Measurements from ENCODE around the gene GGCT. TPM values are rescaled to one million over a fixed set of nuclear protein-coding genes. Genes with fewer than 3 reads are reported as not detected.
"Not testable (repeated sequence)": the region's sequence is repeated elsewhere in the genome, so short reads cannot be mapped to it uniquely, and the experiment has no call there.

The GGCT gene
- total RNA-seq, 1 donor from 2014 or later, result 12.5 TPM

DNA sequence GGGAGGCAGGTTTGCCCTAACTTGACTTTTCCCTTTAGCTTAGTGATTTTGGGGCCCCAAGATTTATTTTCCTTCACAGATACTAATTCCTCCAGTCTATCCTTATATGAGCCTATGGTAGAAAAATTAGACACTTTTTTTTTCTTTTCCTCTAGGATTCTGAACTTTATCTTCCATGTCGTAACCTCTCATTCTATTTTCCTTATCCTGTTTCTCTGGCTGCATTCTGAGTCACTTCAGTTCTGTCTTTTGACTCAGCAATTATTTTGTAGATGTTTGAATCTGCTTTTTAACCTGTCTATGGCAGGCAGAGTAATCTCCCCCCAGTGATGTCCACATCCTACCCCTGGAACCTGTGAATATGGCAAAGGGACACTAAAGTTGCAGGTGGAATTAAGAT, 19.0 kb downstream of the GGCT start:
- H3K4me3 ChIP-seq (ENCODE audit: low read length in 3 of 3), result no peak overlapping the region
- no peaks in the 10 kb centered on the region for H3K27me3 ChIP-seq (ENCODE audit: control insufficient read depth in 3 of 3, insufficient read depth in 3 of 3, low read length in 3 of 3)
- no peaks in the 10 kb centered on the region for H3K36me3 ChIP-seq (ENCODE audit: control insufficient read depth in 3 of 3, insufficient read depth in 3 of 3, low read length in 3 of 3)
- no peak overlapping the region for H3K27ac ChIP-seq (ENCODE audit: low read depth, low read length)
- no peak overlapping the region for H3K9ac ChIP-seq (ENCODE audit: low read depth in 1 of 3, low read length in 3 of 3)
- no peaks in the 10 kb centered on the region for H3K4me1 ChIP-seq (ENCODE audit: control insufficient read depth in 3 of 3, insufficient read depth in 3 of 3, low read length in 3 of 3)
- no peaks in the 10 kb centered on the region for H3K9me3 ChIP-seq (ENCODE audit: control insufficient read depth in 3 of 3, low read length in 3 of 3)

DNA sequence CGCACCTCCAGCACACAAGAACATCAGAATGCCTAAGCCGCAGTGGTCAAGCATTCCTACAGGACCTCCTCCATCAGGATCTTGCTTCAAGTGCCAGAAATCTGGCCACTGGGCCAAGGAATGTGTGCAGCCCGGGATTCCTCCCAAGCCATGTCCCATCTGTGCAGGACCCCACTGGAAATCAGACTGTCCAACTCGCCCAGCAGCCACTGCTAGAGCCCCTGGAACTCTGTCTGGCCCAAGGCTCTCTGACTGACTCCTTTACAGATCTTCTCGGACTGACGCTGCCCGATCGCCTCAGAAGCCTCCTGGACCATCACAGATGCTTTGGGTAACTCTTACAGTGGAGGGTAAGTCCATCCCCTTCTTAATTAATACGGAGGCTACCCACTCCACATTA, 23.2 kb downstream of the GGCT start:
- H3K9ac ChIP-seq (ENCODE audit: low read depth in 1 of 3, low read length in 3 of 3); H3K9me3 ChIP-seq (ENCODE audit: control insufficient read depth in 3 of 3, low read length in 3 of 3); H3K27ac ChIP-seq (ENCODE audit: low read depth, low read length): not testable (repeated sequence)

DNA sequence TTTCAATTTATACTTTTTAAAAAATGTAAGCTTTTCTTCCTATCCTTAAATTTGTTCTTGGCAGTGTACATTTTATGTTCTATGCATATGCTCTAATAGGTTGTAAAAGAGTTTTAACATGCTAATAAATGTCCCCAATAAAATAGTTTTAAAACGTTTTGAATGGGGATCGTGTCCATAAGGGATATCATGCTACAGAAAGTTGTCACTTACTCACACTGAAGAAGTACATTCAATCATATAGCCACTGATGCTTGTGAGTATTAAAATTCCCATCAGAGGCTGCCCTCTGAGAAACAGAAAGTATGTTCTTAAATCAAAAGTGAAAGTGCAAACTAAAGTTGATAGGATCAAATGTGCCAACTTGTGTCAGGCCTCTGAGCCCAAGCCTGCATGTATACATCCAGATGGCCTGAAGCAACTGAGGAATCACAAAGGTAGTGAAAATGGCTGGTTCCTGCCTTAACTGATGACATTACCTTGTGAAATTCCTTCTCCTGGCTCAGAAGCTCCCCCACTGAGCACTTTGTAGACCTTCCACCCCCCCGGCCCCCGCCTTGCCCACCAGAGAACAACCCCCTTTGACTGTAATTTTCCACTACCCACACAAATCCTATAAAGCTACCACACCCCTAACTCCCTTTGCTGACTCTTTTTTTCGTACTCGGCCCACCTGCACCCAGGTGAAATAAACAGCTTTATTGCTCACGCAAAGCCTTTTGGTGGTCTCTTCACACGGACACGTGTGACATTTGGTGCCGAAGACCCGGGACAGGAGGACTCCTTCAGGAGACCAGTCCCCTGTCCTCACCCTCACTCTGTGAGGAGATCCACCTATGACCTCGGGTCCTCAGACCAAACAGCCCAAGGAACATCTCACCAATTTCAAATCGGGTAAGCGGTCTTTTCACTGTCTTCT, 25.2 kb downstream of the GGCT start:
- Histone ChIP-seq H3K9ac (ENCODE audit: low read depth in 1 of 3, low read length in 3 of 3) (peak overlapping the region; percentile 84 to 90 (median 87)), H3K9me3 (ENCODE audit: control insufficient read depth in 3 of 3, low read length in 3 of 3) (no peaks in the 10 kb centered on the region), H3K27me3 (ENCODE audit: control insufficient read depth in 3 of 3, insufficient read depth in 3 of 3, low read length in 3 of 3) (no peaks in the 10 kb centered on the region), H3K4me3 (ENCODE audit: low read length in 3 of 3) (peak overlapping the region; percentile 85 to 86 (median 85)), H3K4me1 (ENCODE audit: control insufficient read depth in 3 of 3, insufficient read depth in 3 of 3, low read length in 3 of 3) (peaks cover 21 to 38% (median 25%) of the 10 kb centered on the region in 3 donors), H3K27ac (ENCODE audit: low read depth, low read length) (peak overlapping the region; percentile 88), H3K36me3 (ENCODE audit: control insufficient read depth in 3 of 3, insufficient read depth in 3 of 3, low read length in 3 of 3) (no peaks in the 10 kb centered on the region)

More for the DNA sequence above, 23.2 kb downstream of the GGCT start:
- peaks cover 9 to 25% (median 13%) of the 10 kb centered on the region in 3 donors for H3K4me1 ChIP-seq (ENCODE audit: control insufficient read depth in 3 of 3, insufficient read depth in 3 of 3, low read length in 3 of 3)
- H3K4me3 ChIP-seq (ENCODE audit: low read length in 3 of 3); H3K36me3 ChIP-seq (ENCODE audit: control insufficient read depth in 3 of 3, insufficient read depth in 3 of 3, low read length in 3 of 3); H3K27me3 ChIP-seq (ENCODE audit: control insufficient read depth in 3 of 3, insufficient read depth in 3 of 3, low read length in 3 of 3): not testable (repeated sequence)

DNA sequence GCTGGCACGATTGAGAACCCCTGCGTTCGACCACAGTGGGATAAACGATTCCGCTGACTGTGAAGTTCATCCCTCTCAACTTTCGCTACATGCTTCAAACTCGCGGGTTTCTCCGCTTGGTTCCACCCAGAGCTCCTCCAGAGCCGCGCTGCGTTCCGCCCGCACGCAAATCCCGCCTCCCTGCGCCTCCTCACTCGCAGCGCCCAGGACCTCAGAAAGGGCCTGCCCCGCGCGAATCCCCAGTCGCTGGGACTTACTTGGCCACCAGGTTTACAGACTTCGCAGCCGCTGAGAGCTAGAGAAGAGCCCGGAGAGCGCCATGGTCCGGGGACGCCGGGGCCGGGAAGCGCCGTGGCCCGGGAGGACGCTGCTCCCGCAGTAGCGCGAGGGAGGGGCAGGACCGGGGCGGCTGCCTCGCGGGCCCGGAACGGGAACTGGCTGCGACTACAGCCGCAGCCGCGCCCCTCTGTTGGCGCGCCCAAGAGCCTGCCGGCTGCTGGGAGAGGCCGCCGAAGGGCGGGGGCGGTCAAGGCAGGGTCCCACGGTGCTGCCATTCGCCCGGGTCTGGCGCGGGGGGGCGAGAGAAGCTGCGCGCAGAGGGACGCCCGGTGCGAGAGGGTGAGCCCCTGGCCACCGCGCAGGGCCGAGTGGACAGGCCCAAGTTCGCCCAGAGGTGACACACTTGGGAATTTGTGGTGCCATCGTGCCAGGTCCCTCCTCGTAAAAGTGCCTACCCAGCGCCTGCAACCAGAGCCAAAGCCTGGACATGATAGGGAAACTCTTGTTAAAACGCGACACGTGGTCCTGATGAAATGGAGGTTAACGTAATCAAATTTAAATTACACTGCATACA, 26.1 kb downstream of the GGCT start, which contains the start of gene NOD1:
Gene NOD1 (minus strand): TSS at position 436 of the 853 bp plus-strand sequence. CDS start 21,863 bp downstream, outside the sequence.
- Histone ChIP-seq H3K27ac (ENCODE audit: low read depth, low read length) (peak within 1 kb of the TSS; percentile 88), H3K27me3 (ENCODE audit: control insufficient read depth in 3 of 3, insufficient read depth in 3 of 3, low read length in 3 of 3) (no peaks in the 10 kb centered on the region), H3K9me3 (ENCODE audit: control insufficient read depth in 3 of 3, low read length in 3 of 3) (no peaks in the 10 kb centered on the region), H3K9ac (ENCODE audit: low read depth in 1 of 3, low read length in 3 of 3) (peak within 1 kb of the TSS; percentile 84 to 90 (median 87)), H3K4me1 (ENCODE audit: control insufficient read depth in 3 of 3, insufficient read depth in 3 of 3, low read length in 3 of 3) (peaks cover 27 to 45% (median 31%) of the 10 kb centered on the region in 3 donors), H3K36me3 (ENCODE audit: control insufficient read depth in 3 of 3, insufficient read depth in 3 of 3, low read length in 3 of 3) (no peaks in the 10 kb centered on the region), H3K4me3 (ENCODE audit: low read length in 3 of 3) (peak within 1 kb of the TSS; percentile 85 to 91 (median 86))

DNA sequence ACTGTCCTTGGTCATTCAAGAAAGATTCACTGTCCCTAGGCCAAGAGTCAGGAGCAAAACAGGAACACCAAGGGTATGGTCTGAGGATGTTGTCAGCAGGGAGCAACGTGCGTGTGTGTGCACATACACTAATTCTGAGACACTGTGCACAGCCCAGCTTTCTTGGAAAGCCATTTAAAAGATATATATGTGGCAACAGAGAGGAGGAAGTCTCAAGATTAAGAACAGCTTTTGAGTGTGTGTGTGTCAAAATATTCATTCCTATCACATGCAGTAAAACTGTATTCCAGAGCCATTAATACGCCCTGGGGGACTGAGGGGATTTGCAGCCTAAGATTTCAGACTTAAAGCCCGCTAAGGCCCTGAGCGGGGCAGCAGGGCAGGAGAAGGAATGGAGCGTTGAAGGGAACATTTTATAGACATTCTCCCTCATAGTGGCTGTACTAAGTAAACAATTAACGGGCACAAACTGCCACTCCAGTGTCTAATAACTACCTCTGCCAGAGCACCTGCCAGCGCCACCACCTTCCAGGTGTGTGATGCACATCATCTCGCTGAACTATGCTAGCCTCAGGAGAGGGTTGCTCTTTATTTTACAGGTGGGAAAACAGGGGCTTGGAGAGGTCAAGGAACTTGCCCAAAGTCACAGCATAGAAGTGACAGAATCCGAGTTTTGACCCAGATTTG, 28.0 kb downstream of the GGCT start:
- Histone ChIP-seq H3K27ac (ENCODE audit: low read depth, low read length) (peak overlapping the region; percentile 88), H3K9me3 (ENCODE audit: control insufficient read depth in 3 of 3, low read length in 3 of 3) (no peaks in the 10 kb centered on the region), H3K4me1 (ENCODE audit: control insufficient read depth in 3 of 3, insufficient read depth in 3 of 3, low read length in 3 of 3) (peaks cover 40 to 63% (median 46%) of the 10 kb centered on the region in 3 donors), H3K36me3 (ENCODE audit: control insufficient read depth in 3 of 3, insufficient read depth in 3 of 3, low read length in 3 of 3) (no peaks in the 10 kb centered on the region), H3K27me3 (ENCODE audit: control insufficient read depth in 3 of 3, insufficient read depth in 3 of 3, low read length in 3 of 3) (no peaks in the 10 kb centered on the region), H3K4me3 (ENCODE audit: low read length in 3 of 3) (peak overlapping the region in 1 of 3 donors; percentile 31), H3K9ac (ENCODE audit: low read depth in 1 of 3, low read length in 3 of 3) (no peak overlapping the region)

DNA sequence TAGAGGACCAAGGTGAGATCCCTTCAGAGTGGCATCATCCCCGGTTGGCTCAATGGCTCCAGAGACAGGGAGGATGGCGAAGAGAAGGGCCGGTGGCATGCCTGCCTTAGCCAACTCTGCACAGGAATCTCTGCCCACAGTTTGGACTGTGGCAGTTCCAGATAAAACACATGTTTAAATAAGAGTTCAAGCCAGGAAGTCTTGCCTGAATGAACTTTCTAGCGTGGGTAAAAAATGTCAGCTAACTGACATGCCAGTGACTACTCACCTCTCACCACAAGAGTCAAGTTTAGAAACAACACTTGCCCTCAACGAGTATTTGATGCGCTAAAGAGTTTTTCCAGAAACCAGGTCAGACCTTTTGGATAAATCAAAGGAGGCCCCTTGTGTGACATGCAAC, 29.0 kb downstream of the GGCT start:
- Histone ChIP-seq H3K4me3 (ENCODE audit: low read length in 3 of 3) (no peak overlapping the region), H3K4me1 (ENCODE audit: control insufficient read depth in 3 of 3, insufficient read depth in 3 of 3, low read length in 3 of 3) (peaks cover 50 to 73% (median 56%) of the 10 kb centered on the region in 3 donors), H3K9ac (ENCODE audit: low read depth in 1 of 3, low read length in 3 of 3) (no peak overlapping the region), H3K27me3 (ENCODE audit: control insufficient read depth in 3 of 3, insufficient read depth in 3 of 3, low read length in 3 of 3) (no peaks in the 10 kb centered on the region), H3K9me3 (ENCODE audit: control insufficient read depth in 3 of 3, low read length in 3 of 3) (no peaks in the 10 kb centered on the region), H3K27ac (ENCODE audit: low read depth, low read length) (peak overlapping the region; percentile 58), H3K36me3 (ENCODE audit: control insufficient read depth in 3 of 3, insufficient read depth in 3 of 3, low read length in 3 of 3) (no peaks in the 10 kb centered on the region)

DNA sequence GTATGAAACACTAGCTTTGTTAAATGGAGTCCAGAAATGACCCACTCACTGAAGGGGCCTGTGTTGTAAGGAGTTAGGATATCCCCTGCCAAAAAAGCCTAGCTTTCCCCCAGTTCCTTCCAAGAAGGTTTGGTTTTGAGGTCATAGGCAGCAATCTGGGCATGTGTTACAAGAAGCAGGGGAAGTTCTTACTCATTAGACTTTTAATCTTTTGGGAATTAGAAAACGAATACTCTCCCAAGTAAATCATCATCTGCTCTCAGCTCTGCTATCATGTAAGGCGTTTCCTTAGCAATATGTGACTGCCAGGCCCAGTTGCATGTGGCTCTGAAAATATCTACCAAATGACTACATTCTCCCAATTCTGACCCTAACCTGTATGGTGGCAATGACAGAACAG, 29.7 kb downstream of the GGCT start:
- no peaks in the 10 kb centered on the region for H3K36me3 ChIP-seq (ENCODE audit: control insufficient read depth in 3 of 3, insufficient read depth in 3 of 3, low read length in 3 of 3)
- H3K9ac ChIP-seq (ENCODE audit: low read depth in 1 of 3, low read length in 3 of 3), result peak overlapping the region in 1 of 3 donors; percentile 4
- no peaks in the 10 kb centered on the region for H3K27me3 ChIP-seq (ENCODE audit: control insufficient read depth in 3 of 3, insufficient read depth in 3 of 3, low read length in 3 of 3)
- H3K4me1 ChIP-seq (ENCODE audit: control insufficient read depth in 3 of 3, insufficient read depth in 3 of 3, low read length in 3 of 3), result peaks cover 57 to 80% (median 63%) of the 10 kb centered on the region in 3 donors
- no peak overlapping the region for H3K4me3 ChIP-seq (ENCODE audit: low read length in 3 of 3)
- H3K27ac ChIP-seq (ENCODE audit: low read depth, low read length), result peak overlapping the region; percentile 58
- no peaks in the 10 kb centered on the region for H3K9me3 ChIP-seq (ENCODE audit: control insufficient read depth in 3 of 3, low read length in 3 of 3)

DNA sequence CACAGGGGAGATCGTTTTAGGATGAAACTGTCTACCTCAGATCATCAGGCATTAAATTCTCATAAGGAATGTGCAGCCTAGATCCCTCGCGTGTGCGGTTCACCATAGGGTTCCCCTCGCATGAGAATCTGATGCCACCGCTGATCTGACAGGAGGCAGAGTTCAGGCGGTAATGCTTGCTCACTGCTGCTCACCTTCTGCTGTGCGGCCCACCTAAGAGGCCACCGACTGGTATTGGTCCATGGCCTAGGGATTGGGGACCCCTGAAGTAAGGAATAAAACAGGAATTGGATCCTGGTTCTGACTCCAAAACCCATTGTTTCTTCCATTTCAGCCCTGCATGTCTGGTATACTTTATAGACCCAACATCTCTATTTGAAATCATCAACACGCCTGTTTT, 30.1 kb downstream of the GGCT start:
- Histone ChIP-seq H3K36me3 (ENCODE audit: control insufficient read depth in 3 of 3, insufficient read depth in 3 of 3, low read length in 3 of 3) (no peaks in the 10 kb centered on the region), H3K9ac (ENCODE audit: low read depth in 1 of 3, low read length in 3 of 3) (no peak overlapping the region), H3K27me3 (ENCODE audit: control insufficient read depth in 3 of 3, insufficient read depth in 3 of 3, low read length in 3 of 3) (no peaks in the 10 kb centered on the region), H3K9me3 (ENCODE audit: control insufficient read depth in 3 of 3, low read length in 3 of 3) (no peaks in the 10 kb centered on the region), H3K4me3 (ENCODE audit: low read length in 3 of 3) (no peak overlapping the region), H3K4me1 (ENCODE audit: control insufficient read depth in 3 of 3, insufficient read depth in 3 of 3, low read length in 3 of 3) (peaks cover 61 to 84% (median 67%) of the 10 kb centered on the region in 3 donors), H3K27ac (ENCODE audit: low read depth, low read length) (peak overlapping the region; percentile 58)

DNA sequence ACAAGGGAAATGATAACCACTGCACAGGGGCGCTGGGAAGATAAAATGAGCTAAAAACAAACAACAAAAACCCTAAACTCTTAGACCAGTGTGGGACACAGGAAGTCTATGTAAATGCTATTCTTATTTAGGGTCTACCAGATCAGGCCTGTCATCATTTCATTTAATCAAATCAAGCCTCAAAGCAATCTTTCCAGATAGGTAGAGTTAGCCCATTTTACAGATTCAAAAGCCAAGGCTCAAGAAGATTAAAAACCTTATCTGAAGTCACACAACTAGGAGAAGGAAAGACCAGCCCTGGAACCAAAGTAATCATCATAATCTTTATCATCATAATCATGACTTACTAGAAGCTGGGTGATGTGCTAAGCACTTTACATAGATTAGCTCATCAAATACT, 30.7 kb downstream of the GGCT start:
- Histone ChIP-seq H3K27ac (ENCODE audit: low read depth, low read length) (peak overlapping the region; percentile 58), H3K4me1 (ENCODE audit: control insufficient read depth in 3 of 3, insufficient read depth in 3 of 3, low read length in 3 of 3) (peaks cover 67 to 84% (median 72%) of the 10 kb centered on the region in 3 donors), H3K9ac (ENCODE audit: low read depth in 1 of 3, low read length in 3 of 3) (no peak overlapping the region), H3K36me3 (ENCODE audit: control insufficient read depth in 3 of 3, insufficient read depth in 3 of 3, low read length in 3 of 3) (no peaks in the 10 kb centered on the region), H3K9me3 (ENCODE audit: control insufficient read depth in 3 of 3, low read length in 3 of 3) (no peaks in the 10 kb centered on the region), H3K4me3 (ENCODE audit: low read length in 3 of 3) (no peak overlapping the region), H3K27me3 (ENCODE audit: control insufficient read depth in 3 of 3, insufficient read depth in 3 of 3, low read length in 3 of 3) (no peaks in the 10 kb centered on the region)
